Large intestine (tissue), 3 donors: Measurements from ENCODE around the gene GPC5. TPM values are rescaled to one million over a fixed set of nuclear protein-coding genes. Genes with fewer than 3 reads are reported as not detected.

Experiments used
- DNase-seq, 2 donors: peaks; one replicate each; pipeline versions ENCODE4 v3.0.0 to v3.0.0-alpha.2; 2013
- H3K27ac ChIP-seq: one replicate; pipeline ENCODE4 v1.5.1; 2013; ENCODE audit warnings: low read length
- H3K27me3 ChIP-seq: 2 replicates; pipeline ENCODE4 v1.6.1; 2013; ENCODE audit warnings: low read length; ENCODE audit not compliant: control insufficient read depth, insufficient read depth
- H3K36me3 ChIP-seq: 2 replicates; pipeline ENCODE4 v1.6.1; 2013; ENCODE audit warnings: low read length; ENCODE audit not compliant: control insufficient read depth, insufficient read depth
- H3K4me1 ChIP-seq: one replicate; pipeline ENCODE4 v1.6.1; 2013; ENCODE audit warnings: low read length; ENCODE audit not compliant: control insufficient read depth, insufficient read depth
- H3K4me3 ChIP-seq: one replicate; pipeline ENCODE4 v1.5.1; 2013; ENCODE audit warnings: low read length
- H3K9me3 ChIP-seq: one replicate; pipeline ENCODE4 v1.6.1; 2013; ENCODE audit warnings: mild to moderate bottlenecking, low read depth, low read length, moderate library complexity; ENCODE audit not compliant: control insufficient read depth
- WGBS: methylation state at CpG from one replicate; pipeline ENCODE4 v1.1.5; 2013; ENCODE audit warnings: low lambda C conversion rate; ENCODE audit not compliant: insufficient coverage; 5-methylcytosine and 5-hydroxymethylcytosine counted together
- polyA plus RNA-seq: library from polyadenylated mRNA; unstranded; fragments of 120-200 nt; gene quantifications from one replicate; pipeline ENCODE4 v1.2.1, GENCODE V29; 2013

Gene GPC5
- polyA plus RNA-seq, 1 donor, result 0.42 TPM

- Histone ChIP-seq H3K27ac (no peak overlapping the region), H3K36me3 (no peaks in the 10 kb centered on the region), H3K9me3 (no peaks in the 10 kb centered on the region), H3K4me1 (no peaks in the 10 kb centered on the region), H3K4me3 (no peak overlapping the region), H3K27me3 (peaks cover 3% of the 10 kb centered on the region)
- 100% methylated on average over 1 of the region's 4 CpGs for WGBS
- DNase-seq, result no peak
These were observed 535.9 kb downstream of the GPC5 start for GRCh38 chr13:91934354-91934753.

GRCh38 chr13:91946498-91947070 lies 548.2 kb downstream of the GPC5 start:
- H3K36me3 ChIP-seq, result no peaks in the 10 kb centered on the region
- no peaks in the 10 kb centered on the region for H3K27me3 ChIP-seq
- DNase-seq, result peak; percentile 6 to 12
- no peaks in the 10 kb centered on the region for H3K4me1 ChIP-seq
- H3K9me3 ChIP-seq, result no peaks in the 10 kb centered on the region
- no peak overlapping the region for H3K4me3 ChIP-seq
- no peak overlapping the region for H3K27ac ChIP-seq
- WGBS, result 14% methylated on average over 6 of the region's 7 CpGs

- WGBS, result 60% methylated on average over 1 of the region's 1 CpG
These were observed 550.3 kb downstream of the GPC5 start for GRCh38 chr13:91948736-91949135.

GRCh38 chr13:91950803-91951202 lies 552.4 kb downstream of the GPC5 start:
- Histone ChIP-seq H3K27ac (no peak overlapping the region), H3K27me3 (no peaks in the 10 kb centered on the region), H3K9me3 (no peaks in the 10 kb centered on the region), H3K4me3 (no peak overlapping the region), H3K4me1 (no peaks in the 10 kb centered on the region), H3K36me3 (no peaks in the 10 kb centered on the region)
- no peak for DNase-seq
- WGBS, result no CpG with 5 or more reads among the region's 1 CpG

More at GRCh38 chr13:91948736-91949135, 550.3 kb downstream of the GPC5 start:
- H3K4me1 ChIP-seq, result no peaks in the 10 kb centered on the region
- H3K27me3 ChIP-seq, result no peaks in the 10 kb centered on the region
- H3K4me3 ChIP-seq, result no peak overlapping the region
- no peak overlapping the region for H3K27ac ChIP-seq
- no peaks in the 10 kb centered on the region for H3K9me3 ChIP-seq
- H3K36me3 ChIP-seq, result no peaks in the 10 kb centered on the region
- DNase-seq, result no peak

- no CpG with 5 or more reads among the region's 1 CpG for WGBS
- H3K9me3 ChIP-seq, result no peaks in the 10 kb centered on the region
- H3K4me1 ChIP-seq, result no peaks in the 10 kb centered on the region
- H3K27ac ChIP-seq, result no peak overlapping the region
- H3K4me3 ChIP-seq, result no peak overlapping the region
- no peaks in the 10 kb centered on the region for H3K27me3 ChIP-seq
- no peaks in the 10 kb centered on the region for H3K36me3 ChIP-seq
- no peak for DNase-seq
These were observed 557.3 kb downstream of the GPC5 start for GRCh38 chr13:91955546-91956355.

- WGBS, result 38% methylated on average over 1 of the region's 1 CpG
- H3K9me3 ChIP-seq, result no peaks in the 10 kb centered on the region
- H3K4me1 ChIP-seq, result no peaks in the 10 kb centered on the region
- DNase-seq, result no peak
- no peak overlapping the region for H3K4me3 ChIP-seq
- H3K27me3 ChIP-seq, result no peaks in the 10 kb centered on the region
- H3K27ac ChIP-seq, result no peak overlapping the region
- H3K36me3 ChIP-seq, result no peaks in the 10 kb centered on the region
These were observed 562.5 kb downstream of the GPC5 start for GRCh38 chr13:91960947-91961346.

GRCh38 chr13:91962946-91963345 lies 564.5 kb downstream of the GPC5 start:
- Histone ChIP-seq H3K9me3 (no peaks in the 10 kb centered on the region), H3K36me3 (no peaks in the 10 kb centered on the region), H3K27ac (no peak overlapping the region), H3K4me1 (no peaks in the 10 kb centered on the region), H3K4me3 (no peak overlapping the region), H3K27me3 (no peaks in the 10 kb centered on the region)
- DNase-seq, result no peak

GRCh38 chr13:91965511-91965910 lies 567.1 kb downstream of the GPC5 start:
- H3K36me3 ChIP-seq, result no peaks in the 10 kb centered on the region
- H3K4me3 ChIP-seq, result no peak overlapping the region
- no CpG with 5 or more reads among the region's 2 CpGs for WGBS
- no peaks in the 10 kb centered on the region for H3K4me1 ChIP-seq
- no peaks in the 10 kb centered on the region for H3K9me3 ChIP-seq
- no peak overlapping the region for H3K27ac ChIP-seq
- no peak for DNase-seq
- no peaks in the 10 kb centered on the region for H3K27me3 ChIP-seq

- no peaks in the 10 kb centered on the region for H3K4me1 ChIP-seq
- H3K27ac ChIP-seq, result no peak overlapping the region
- no peaks in the 10 kb centered on the region for H3K27me3 ChIP-seq
- H3K36me3 ChIP-seq, result no peaks in the 10 kb centered on the region
- no peak for DNase-seq
- H3K9me3 ChIP-seq, result no peaks in the 10 kb centered on the region
- no peak overlapping the region for H3K4me3 ChIP-seq
These were observed 580.1 kb downstream of the GPC5 start for GRCh38 chr13:91978571-91978970.

GRCh38 chr13:91986761-91987483 lies 588.5 kb downstream of the GPC5 start:
- Histone ChIP-seq H3K4me1 (no peaks in the 10 kb centered on the region), H3K27ac (no peak overlapping the region), H3K36me3 (no peaks in the 10 kb centered on the region), H3K27me3 (no peaks in the 10 kb centered on the region), H3K9me3 (no peaks in the 10 kb centered on the region), H3K4me3 (no peak overlapping the region)
- no peak for DNase-seq
- no CpG with 5 or more reads among the region's 4 CpGs for WGBS
